Renal pelvis (tissue), 4 donors: ENCODE results near the gene MFSD6. TPM values are rescaled to one million over a fixed set of nuclear protein-coding genes. Genes with fewer than 3 reads are reported as not detected.

Source experiments
- DNase-seq: peaks from one replicate; pipeline ENCODE4 v3.0.0-alpha.2; 2013
- polyA plus RNA-seq, 3 donors: library from polyadenylated mRNA; unstranded; fragments of 120-200 nt; gene quantifications; one replicate each; pipeline ENCODE4 v1.2.1, GENCODE V29; 2013; ENCODE audit not compliant: insufficient read length in 3 of 3

Gene MFSD6
- polyA plus RNA-seq, 3 donors = 12.9 to 16.1 (median 13.7) TPM

DNA sequence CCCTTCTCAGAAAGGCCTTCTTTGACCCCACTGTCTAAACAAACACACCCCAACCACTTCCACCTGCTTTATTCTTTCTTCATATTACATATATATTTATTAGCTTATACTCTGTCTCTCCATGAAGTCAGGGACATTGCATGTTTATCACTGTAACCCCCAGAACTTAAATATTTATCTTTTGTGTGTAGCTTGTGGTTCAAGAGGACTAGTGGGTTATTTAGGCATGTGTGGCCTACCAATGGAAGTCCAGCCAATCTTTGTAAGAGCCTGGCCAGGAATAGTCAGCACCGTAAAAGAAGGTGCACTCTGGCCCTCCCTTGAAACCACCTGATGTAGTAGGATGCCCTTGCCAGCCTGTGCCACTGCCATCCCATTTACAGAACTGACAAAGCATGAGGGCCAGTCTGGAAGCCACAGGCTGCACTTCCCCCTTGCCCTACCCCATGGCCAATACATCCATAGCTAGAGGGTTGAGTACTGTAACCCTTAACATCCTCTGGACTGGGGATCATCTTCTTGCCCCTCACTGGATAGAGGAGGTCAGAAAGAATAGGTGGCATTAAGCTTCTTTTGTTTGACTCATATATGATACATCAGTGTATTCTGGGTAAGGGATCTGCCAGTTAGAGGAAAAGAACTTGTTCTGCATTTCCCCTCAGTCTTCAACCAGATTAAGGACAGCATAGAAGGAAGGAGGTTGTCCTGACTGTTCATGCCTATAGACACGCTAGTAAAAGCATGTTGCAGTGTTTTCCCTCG is 121.5 kb downstream of the MFSD6 start:
- DNase-seq = no peak

DNA sequence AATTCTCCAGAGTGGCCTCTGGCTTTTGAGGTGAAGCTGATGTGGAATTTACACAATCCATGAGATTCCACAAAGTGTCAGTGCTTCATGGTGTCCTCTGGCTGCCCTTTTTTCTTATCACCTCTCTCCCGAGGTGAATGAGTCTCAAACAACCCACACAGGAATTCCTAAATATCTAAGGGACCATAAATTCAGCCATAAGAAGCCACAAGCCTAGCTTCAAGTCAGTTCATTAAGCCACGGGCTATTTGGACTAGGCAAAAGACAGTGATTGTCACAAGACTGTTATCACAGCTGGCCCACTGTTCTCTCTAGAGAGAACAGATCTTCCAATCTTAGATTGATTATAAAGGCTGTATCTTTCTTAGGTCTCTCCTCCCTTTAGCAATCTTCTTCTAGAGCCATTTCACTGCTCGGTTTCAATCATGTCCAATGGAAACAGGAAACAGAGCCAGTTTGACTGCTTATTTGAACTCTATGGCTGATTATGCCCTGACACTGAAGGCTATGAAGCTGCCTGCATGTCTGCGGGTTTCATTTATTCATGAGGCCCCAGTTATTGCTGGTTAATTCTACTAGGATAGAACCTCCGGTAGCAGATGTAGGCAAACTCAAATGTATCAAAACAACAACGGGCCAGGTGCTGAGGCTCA is 122.2 kb downstream of the MFSD6 start:
- DNase-seq = peak; percentile 16

DNA sequence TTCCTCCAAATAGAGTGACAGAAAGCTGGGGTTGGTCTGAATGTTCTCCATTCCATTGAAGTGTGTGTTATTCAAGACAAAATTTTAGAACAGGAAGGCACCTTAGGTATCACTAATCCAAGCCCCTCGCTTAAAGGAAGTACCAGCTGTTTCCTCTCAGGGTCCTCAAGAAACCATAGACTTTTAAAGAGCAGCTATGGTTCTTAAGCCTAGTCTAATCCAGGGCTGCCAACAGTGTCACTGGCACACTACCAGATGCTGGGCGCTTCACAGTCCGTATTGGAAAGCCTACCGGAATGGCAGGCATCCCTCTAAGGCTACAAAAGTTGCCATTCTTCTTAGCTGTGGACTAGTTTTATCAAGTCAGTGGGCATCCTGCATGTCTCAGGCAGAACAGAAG is 124.4 kb downstream of the MFSD6 start:
- no peak for DNase-seq

DNA sequence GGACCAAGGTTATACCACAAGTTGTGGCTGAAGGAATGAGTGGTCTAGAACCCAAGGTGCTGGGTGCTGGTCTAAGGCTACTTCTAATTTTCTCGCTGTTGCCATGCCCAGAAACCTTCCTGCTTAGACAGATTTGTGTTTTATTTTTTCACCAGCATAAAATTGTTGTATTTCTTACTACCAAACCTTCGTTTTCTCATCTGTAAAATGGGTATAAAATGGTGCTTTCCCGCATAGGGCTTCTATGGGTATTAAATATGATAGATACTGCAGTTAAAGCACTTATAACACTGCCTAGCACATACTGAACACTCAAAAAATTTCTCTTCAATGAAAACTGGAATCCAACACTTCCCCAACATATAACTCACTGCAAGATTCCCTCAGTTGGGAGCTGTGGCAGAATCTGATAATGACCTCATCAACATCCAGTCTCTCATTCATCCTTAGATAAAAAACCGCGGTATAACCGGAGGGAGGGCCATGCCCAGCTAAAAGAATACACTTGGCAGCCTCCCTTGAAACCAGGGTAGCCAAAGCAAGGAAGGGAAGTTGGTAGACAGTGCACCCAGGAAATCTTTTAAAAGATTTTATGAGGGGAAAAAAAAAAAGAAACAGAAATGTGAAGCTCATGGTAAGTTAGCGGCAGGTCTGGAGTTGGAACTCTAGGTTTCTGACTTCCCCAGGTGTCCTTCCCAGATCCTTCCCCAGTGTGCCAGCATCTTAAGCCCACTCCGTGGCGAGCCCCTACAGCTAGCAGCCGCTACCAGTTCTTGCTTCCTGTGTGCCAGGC is 125.2 kb downstream of the MFSD6 start:
- DNase-seq = no peak

DNA sequence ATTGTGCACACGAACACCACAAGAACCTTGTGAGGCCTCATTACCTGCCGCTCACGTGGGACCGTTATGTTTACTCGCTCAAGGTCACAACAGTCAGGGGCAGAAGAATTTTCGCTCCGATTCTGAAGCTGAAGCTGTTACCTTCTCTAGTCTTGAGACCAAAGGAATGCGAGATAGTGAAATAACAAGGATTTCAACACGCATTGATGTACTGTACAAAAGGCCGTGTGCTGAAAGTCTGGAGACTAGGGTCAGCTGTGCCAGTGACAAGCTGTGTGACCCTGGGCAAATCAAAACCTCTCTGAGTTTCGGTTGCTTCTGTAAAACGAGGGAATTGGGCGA is 125.8 kb downstream of the MFSD6 start:
- DNase-seq = no peak

DNA sequence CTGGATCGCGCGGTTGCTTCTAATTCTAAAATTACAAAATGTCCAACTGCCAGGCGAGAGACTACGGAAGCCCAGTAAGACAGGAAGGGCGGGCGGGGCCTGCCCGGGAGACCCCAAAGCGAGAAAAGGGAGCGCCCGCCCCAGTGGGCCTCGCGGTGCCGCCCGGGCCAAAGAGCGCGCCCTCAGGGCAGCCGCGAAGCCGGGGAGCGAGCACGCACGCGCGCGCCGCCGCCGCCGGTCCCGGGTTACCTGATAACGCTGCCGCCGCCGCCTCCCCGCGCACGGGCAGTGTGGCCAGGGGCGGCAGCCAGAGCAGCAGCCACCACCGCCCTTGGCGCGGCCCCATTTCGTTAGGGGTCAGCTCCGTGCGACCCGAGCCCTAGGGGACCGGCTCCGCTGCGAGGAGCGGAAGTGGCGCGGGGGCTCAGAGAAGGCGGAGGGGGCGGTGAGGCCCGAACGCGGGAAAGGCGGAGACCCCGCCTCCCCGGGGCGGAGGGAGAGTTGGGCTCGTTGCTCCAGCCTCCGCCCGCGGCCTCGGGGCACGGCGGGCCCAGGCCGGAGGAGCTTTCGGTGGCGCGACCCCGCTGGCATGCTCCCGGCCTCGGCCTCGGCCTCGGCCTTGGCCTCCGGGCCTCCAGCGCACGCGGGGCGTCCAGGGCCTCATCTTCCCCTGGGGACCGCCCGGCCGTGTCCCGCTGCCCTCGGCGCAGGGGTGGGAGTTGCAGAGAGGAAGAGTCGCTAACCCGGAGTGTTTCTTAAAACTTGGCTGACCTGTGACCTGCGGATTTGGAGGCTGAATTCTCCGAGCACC is 126.4 kb downstream of the MFSD6 start, which contains the start of gene NEMP2:
TSS of gene NEMP2 (minus strand) at position 413 of the 811 bp plus-strand sequence. CDS start at position 346, 67 bp downstream.
- DNase-seq = peak; percentile 79

DNA sequence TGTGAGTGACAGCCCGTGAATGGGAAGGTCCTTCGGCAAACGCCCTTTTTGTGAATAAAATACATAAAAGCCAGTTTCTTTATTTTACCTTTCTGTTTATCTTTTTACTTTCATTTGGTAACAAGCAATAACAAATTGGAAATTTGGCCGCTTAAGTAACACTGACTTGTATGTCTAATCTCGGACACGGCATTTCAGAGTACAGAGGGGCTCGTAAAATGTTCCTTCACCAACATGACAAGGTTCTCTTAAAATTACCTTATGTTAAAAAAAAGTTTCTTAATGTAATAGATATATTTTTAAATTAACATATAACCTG is 126.9 kb downstream of the MFSD6 start:
- DNase-seq = no peak

DNA sequence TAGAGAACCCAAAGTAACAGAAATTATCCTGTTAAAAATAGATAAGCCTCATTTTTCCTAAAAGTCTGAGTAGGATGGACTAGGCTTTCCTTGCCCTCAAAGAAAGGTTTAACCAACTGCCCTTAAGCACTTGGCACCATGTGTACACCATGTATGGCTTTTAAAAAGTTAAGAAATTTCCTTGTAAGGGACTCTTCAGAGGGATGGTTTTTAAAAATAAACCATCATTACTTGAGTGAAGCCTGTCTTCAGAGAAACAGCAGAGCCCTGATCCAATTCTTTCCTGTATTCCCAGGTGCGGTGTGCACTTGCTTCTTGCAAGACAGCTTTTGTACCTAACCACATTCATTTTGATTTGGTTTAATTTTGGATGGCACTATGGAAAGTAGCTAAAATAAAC is 127.4 kb downstream of the MFSD6 start:
- DNase-seq = no peak

DNA sequence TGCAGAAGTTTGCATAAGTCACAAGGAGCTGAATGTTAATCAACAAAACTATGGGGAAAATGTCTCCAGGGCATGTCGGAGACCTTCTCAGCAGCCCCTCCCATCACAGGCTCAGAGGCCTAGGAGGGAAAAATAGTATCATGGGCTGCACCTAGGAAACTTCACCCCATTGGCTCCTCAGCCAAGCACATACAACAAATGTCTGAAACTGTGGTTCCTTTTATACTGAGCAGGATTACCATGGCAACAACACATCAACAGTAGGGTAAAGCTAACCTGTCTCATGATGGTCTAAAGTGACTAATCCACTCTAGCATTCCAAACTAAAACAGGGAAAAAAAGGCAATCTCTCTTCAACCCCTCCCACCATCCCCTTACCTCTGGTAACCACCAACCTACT is 129.6 kb downstream of the MFSD6 start:
- no peak for DNase-seq

DNA sequence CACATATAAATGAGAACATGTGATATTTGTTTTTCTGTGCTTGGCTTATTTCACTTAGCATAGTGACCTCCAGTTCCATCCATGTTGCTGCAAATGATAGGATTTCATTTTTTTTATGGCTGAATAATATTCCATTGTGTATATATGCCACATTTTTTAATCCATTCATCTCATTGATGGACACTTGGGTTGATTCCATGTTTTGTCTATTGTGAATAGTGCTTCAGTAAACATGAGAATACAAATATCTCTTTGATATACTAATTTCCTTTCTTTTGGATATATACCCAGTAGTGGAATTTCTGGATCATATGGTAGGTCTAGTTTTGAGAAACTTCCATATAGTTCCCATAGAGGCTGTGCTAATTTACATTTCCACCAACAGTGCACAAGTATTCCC is 130.0 kb downstream of the MFSD6 start:
- no peak for DNase-seq

DNA sequence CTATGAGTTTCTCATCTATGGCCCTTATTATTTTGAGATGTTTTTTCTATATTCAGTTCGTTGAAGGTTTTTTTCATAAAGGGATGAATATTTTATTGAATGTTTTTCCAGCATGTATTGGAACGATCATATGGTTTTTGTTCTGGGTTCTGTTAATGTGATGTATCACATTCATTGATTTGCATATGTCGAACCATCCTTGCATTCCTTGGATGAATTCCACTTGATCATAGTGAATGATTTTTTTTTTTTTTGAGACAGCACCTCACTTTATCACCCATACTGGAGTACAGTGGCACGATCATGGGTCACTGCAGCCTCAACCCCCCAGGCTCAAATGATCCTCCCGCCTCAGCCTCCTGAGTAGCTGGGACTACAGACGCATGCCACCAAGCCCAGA is 131.9 kb downstream of the MFSD6 start:
- DNase-seq = peak; percentile 24

DNA sequence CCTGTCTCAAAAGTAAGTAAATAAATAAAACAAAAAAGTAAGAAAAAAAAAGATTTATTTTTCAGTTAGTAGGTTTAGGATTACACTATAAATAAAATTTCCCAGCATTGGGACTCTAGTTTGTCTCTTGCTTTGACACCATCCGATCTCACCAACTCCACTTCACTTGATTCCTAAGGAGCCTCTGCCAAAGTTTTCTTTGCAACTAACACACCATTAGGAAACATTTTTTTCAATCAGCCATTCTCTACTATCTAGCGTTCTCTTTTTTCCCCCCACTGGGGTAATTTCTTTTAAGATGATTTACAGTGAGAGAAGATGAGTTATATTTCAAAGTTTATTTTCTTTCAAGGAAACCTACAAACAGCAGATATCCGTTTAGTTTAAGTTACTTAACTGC is 136.9 kb downstream of the MFSD6 start:
- DNase-seq = no peak

DNA sequence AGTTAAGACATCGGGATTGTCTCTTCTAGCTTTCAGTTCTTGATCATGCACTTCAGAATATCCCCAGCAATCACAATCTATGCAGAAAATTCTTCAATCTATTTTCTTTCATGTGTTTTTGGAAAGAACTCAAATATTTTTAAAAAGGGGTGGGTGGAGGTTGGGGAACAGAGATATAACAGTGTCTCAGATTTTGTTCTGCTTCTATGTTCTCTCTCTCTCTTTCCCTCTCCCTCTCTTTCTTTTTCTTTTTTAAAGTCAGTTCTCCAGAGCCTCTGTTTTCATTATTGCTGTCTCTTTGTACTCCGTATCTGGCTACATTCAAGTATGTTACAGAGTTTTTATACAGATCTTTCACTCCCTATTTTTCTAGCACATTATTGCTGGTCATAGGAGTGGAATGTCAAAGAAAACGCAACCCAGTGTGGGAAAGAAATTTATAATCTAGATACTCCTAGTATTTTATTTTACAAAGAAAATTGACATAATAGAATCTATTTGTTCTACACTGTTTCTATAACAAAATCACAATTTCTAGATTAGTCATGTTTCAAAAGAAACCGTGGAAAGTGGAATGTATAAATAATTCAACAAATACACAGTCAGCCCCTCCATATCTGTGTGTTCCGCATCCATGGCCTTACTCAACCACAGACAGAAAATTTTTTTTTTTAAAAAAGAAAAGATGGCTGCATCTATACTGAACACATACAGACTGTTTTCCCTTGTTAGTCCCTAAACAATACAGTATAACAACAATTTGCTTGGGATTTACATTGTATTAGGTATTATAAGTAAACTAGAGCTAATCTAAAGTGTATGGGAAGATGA is 137.6 kb downstream of the MFSD6 start:
- no peak for DNase-seq

DNA sequence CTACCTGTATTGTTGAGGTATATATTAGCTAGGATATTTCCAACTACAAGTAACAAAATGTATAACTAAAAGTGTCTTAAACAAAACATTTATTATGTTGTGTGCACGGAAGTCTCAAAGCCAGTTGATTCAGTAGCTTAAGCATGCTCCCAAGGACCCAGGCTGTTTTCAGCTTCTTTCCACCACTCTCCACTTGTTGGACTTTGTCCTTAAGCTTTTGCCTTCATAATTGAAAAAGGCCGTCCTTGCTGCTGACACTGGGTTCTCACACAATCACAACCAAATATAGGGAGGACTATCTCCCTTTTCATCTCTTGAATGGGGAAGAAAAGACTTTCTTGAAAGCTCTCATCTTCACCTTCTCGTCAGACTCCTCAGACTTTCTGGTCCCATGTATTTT is 138.6 kb downstream of the MFSD6 start:
- no peak for DNase-seq

DNA sequence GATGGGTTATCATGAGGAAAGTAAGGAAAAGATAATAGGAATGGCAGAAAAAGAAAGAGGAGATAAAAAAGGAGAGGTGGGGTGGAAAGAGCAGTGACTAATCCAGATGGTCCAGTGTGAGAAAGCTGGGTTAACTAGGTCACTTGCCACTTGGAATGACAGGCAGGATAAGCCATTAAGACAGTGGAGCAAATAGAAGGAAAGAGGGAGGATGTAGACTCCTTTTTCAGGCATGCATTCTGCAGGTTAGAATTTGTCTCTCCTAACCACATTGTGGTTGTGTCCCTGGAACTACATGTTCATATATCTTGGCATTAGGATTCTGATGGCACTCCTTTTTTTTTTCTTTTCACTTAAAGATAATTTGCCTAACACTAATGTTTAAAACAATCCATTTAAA is 139.7 kb downstream of the MFSD6 start:
- DNase-seq = no peak

DNA sequence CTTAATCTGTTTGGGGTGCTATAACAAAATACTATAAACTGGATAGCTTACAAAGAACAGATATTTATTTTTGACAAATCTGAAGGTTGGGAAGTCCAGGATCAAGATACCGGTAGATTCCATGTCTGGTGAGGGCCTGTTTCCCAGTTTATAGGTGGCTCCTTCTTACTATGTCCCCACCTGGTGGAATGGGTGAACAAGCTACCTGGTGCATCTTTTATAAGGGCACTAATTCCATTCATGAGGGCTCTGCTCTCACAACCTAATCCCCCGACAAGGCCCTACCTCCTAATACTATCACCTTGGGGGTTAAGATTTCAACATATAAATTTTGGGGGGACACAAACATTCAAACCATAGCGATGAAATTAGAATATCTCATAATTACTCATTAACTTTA is 142.0 kb downstream of the MFSD6 start:
- DNase-seq = no peak

Other genes with a start within 250 kb of the MFSD6 start
- 100 to 1,000 TPM in 1 of 3 donors, 10 to 100 TPM in 2; 66.0 to 115 (median 95.3) TPM for gene HIBCH, start 88.5 kb upstream of the MFSD6 start, polyA plus RNA-seq
- gene INPP1, start 64.8 kb upstream of the MFSD6 start, polyA plus RNA-seq = 10 to 100 TPM; 12.9 to 17.2 (median 14.1) TPM
- 10 to 100 TPM; 11.2 to 13.7 (median 11.8) TPM for gene NEMP2, start 126.4 kb downstream of the MFSD6 start, polyA plus RNA-seq
- 10 to 100 TPM; 57.2 to 67.9 (median 62.0) TPM for gene NAB1, start 240.7 kb downstream of the MFSD6 start, polyA plus RNA-seq